Measurements from ENCODE around the gene KIFC1. TPM values are rescaled to one million over a fixed set of nuclear protein-coding genes. Genes with fewer than 3 reads are reported as not detected.

The KIFC1 gene
- total and polyA plus RNA-seq, 9 of the 15 experiments (the other 6 are each of a cell fraction or from before 2014, with no cell fraction given) = 1.3 to 95.2 (median 76.9) TPM

- TF ChIP-seq TARDBP (IDR thresholded peaks at IDR 0.05) (peak; percentile 61; the same call in 1 of the 2 replicates), SRF (CRISPR knock-in tag; IDR thresholded peaks at IDR 0.05) (peak in 1 of 2 experiments; percentile 76; a peak in 2 of 4 replicates), NRF1 (conservative IDR thresholded peaks at IDR 0.05 in 1 of 2, IDR thresholded peaks at IDR 0.05 in 1 of 2) (peak; percentile 66 to 77), IRF2 (CRISPR knock-in tag; IDR thresholded peaks at IDR 0.05) (no peak), ILK (tag; IDR thresholded peaks at IDR 0.05; ENCODE audit: borderline replicate concordance, low read depth) (no peak), FOXA1 (IDR thresholded peaks at IDR 0.05; ENCODE audit: borderline replicate concordance) (no peak), BDP1 (IDR thresholded peaks at IDR 0.05; ENCODE audit: insufficient read depth, insufficient read length) (no peak), ELF1 (tag; IDR thresholded peaks at IDR 0.05) (peak; percentile 79), TFAM (CRISPR knock-in tag; conservative IDR thresholded peaks at IDR 0.05) (no peak), ZNF146 (CRISPR knock-in tag; IDR thresholded peaks at IDR 0.05; ENCODE audit: unreplicated experiment) (no peak), ZNF263 (CRISPR knock-in tag; IDR thresholded peaks at IDR 0.05; ENCODE audit: borderline replicate concordance) (peak; percentile 94), ZBTB33 (CRISPR knock-in tag; IDR thresholded peaks at IDR 0.05) (0 out of 2 replicates have a peak, but pooled peaks have one; percentile 24), XRCC3 (IDR thresholded peaks at IDR 0.05) (no peak), WHSC1 (IDR thresholded peaks at IDR 0.05; ENCODE audit: low read length) (no peak), ESRRA (IDR thresholded peaks at IDR 0.05; ENCODE audit: borderline replicate concordance, low read depth) (peak; percentile 81; the same call in 1 of the 2 replicates), SNIP1 (IDR thresholded peaks at IDR 0.05; ENCODE audit: low read depth) (no peak), ZNF41 (CRISPR knock-in tag; conservative IDR thresholded peaks at IDR 0.05) (no peak), TRIM24 (IDR thresholded peaks at IDR 0.05) (no peak)
- TF ChIP-seq, protein P1, sequence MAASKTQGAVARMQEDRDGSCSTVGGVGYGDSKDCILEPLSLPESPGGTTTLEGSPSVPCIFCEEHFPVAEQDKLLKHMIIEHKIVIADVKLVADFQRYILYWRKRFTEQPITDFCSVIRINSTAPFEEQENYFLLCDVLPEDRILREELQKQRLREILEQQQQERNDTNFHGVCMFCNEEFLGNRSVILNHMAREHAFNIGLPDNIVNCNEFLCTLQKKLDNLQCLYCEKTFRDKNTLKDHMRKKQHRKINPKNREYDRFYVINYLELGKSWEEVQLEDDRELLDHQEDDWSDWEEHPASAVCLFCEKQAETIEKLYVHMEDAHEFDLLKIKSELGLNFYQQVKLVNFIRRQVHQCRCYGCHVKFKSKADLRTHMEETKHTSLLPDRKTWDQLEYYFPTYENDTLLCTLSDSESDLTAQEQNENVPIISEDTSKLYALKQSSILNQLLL (CRISPR knock-in tag; IDR thresholded peaks at IDR 0.05; ENCODE audit: borderline replicate concordance) = no peak
- TF ChIP-seq, protein P2, sequence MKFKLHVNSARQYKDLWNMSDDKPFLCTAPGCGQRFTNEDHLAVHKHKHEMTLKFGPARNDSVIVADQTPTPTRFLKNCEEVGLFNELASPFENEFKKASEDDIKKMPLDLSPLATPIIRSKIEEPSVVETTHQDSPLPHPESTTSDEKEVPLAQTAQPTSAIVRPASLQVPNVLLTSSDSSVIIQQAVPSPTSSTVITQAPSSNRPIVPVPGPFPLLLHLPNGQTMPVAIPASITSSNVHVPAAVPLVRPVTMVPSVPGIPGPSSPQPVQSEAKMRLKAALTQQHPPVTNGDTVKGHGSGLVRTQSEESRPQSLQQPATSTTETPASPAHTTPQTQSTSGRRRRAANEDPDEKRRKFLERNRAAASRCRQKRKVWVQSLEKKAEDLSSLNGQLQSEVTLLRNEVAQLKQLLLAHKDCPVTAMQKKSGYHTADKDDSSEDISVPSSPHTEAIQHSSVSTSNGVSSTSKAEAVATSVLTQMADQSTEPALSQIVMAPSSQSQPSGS (CRISPR knock-in tag; IDR thresholded peaks at IDR 0.05) = no peak
Observed at GRCh38 chr6:33454009-33454946, 62.7 kb downstream of the KIFC1 start, which contains the start of gene ZBTB9 (continued).
